DMS153 (cell line): ENCODE measurements around the gene LIPF.
"Not testable (repeated sequence)": the region's sequence is repeated elsewhere in the genome, so short reads cannot be mapped to it uniquely, and the experiment has no call there.

Experiments used
- DNase-seq: peaks from one replicate; lab custom pipeline; 2025; lab: John Stamatoyannopoulos, UW

The LIPF gene

DNA sequence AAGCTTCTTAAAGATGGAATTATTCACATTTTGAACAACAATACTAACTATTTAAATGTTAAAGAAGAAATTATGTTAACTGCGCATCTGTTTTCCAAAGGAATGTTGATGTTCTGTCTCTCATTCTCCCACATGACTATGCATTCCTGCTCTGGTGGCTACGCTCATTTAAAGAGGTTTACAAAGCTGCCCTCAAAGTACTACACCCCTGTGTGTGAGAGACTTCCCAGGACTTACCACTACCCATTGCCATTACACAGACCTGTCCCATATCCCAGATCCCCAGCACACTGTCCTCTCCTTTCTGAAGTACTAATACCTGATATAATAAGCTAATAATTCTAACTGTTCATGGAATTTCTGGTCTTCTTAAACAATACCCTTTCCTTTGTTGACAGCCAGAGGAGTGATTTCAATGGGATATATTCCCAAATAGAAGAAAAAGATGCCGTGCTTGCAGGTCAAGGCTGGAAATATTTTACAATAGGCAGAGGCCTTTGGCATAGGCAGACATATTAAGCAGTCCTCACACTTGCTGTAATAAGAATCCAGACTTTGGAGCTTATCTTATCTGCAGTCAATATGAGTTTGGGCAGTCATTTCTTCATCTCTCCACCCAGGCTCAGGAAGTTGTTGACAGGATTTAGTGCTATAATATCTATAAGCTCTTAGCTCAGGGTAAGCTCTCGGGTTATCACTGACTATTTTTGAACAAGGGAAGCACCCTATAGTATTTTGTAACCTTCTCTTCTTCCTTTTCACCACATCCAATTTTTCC, 12.2 kb downstream of the LIPF start:
- no peak for DNase-seq

DNA sequence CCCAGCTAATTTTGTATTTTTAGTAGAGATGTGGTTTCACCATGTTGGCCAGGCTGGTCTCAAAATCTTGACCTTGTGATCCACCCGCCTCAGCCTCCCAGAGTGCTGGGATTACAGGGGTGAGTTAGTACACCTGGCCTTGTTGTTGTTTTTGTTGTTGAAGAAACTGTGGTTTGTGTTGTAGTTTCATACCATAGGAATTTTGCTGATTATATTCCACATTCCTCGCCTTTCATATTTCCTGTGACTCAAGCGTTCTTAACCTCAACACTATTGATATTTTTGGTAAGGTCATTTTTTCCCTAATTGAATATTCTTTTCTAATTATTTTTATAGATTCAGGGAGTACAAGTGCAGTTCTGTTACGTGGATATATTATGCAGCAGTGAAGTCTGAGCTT, 16.7 kb downstream of the LIPF start:
- no peak for DNase-seq

DNA sequence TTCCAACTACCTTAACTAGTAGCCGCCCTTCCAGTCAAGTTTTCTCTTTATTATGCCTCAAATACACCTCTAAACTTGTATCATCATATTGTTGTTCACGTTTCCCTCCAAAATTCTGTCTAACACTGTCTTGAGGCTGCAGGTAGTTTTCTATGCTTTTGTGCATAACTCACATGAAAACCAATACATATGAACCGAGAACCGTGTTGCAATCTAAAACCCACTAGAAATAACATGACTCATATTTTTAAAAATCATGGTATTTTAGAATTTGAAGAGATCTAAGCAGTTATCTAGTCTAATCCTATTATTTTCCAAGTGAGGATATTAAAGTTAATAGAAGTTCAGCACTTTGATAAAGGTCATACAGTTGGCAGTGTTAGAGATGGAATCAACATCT, 18.2 kb downstream of the LIPF start:
- DNase-seq: no peak

DNA sequence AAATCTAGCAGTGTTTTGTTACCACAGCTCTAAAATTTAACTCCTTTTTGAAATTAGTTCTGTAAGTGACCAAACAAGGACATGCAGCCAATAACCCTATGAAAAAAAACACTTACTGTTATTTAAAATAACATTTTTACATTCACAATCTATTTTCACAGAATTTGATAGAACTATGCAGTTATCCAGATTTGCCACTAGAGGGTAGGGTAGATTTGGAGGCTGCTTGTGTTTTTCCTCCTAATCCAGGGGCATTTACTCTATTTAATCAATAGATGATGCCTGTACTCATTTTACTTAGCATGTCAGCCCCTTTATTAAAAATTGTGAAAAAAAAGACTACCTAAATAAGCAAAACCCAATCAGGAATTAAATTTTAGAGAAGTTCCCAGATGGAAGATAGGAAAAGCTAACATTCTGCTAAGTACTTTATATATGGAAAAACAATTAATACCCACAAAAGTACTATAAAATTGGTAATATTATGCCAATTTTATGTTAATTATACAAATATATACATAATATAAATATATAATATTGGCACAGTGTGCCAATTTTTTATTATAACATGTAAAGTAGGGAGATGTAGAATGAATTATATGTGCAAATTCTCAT, 23.7 kb downstream of the LIPF start:
- DNase-seq: peak; percentile 5

DNA sequence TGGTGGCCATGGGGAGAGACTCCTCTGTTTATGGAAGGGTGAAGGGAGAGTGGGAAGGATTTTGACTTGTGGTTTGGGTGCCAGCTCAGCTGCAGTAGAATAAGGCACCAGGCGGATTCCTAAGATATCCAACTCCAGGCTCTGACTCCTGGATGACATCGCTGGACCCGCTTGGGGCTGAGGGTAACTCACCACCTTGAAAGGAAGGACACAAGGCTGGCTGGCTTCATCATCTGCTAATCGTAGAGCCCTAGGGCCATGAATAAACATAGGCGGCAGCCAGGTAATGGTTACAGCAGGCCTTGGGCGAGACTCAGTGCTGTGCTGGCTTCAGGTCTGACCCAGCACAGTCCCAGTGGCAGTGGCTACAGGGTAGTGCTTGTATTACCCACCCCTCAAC, 25.1 kb downstream of the LIPF start:
- no peak for DNase-seq

DNA sequence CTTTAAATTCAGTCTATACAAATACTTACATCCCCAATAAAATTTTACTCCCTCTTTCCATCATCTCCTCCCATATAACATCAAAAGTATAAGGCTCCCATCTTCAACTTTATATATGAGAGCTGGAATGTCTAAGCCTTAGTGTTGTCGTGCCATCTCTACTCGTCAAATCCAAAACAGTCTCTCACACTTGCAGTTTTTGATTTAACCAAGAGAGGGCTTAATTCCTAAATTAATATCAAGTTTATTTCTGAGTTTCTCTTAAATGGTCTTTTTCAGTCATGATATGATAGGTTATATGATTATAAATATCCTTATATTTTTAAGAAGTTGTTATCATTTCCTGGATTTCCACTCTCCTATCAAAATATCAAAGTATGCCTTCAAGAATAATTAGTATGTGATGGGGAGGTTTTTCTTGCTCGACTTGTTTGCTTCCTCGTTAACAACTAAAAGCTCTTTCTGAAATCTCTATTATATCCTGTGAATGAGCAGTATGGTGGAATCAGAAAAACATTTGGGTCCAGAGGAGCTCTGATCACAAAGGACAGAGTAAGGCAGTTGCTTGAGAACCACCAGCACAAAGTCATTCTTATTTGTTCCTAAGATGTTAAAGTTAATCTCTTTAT, 29.3 kb downstream of the LIPF start:
- DNase-seq: no peak

DNA sequence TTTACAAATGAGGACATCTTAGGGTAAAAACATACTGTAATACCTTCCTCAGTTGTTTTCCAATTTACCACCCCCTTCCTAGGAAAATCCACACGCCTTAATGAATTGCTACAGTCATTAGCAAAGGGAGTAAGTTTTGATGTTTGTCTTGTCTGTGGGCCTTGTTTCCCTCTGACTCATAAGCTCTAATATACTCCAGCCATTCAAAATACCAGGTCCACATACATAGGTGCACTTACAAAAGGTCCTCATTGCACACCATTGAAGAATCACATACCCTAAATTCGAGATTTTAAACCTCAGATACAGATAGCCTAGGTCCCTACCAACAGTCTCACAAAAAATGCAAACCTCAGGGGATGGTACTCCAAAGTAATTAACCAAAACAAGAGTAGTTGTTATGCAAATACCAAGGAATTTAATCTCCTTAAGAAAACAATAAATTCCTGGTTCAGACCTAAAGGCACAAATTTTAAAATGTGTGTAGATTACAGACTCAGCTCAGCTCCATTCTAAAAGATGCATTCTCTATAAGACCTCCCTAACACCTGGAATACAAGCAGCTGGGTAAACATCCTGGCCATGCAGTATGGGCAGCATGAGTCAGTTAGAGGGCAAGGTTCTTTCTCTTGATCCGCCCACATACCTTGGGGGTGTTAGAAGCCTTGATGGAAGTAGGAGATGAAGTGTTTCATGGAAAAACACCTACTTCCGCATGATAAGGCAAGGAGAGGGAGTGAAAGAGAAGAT, 38.8 kb downstream of the LIPF start:
- peak; percentile 54 for DNase-seq

DNA sequence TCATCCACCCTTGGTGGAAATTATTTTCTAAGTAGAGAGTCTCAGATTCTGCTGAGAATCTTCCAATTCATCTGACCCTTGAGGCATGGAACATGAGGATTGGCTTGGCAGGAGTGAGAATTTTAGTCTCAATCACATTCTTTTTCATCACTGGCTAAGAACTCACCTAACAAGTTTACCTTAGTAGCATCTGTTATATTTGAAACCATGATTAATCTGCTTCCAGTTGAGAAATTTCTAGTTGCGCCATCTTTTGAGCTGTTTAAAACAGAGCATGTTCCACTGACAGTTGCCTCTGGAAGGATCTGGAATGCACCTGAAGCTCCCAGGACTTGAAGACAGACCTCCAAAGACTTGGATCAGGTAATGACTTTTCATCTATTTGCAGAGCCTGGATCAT, 41.7 kb downstream of the LIPF start, which contains the start of gene LIPK:
Gene LIPK (plus strand): TSS at position 292 of the 400 bp plus-strand sequence. CDS start 18,295 bp downstream, outside the sequence.
- no peak for DNase-seq

DNA sequence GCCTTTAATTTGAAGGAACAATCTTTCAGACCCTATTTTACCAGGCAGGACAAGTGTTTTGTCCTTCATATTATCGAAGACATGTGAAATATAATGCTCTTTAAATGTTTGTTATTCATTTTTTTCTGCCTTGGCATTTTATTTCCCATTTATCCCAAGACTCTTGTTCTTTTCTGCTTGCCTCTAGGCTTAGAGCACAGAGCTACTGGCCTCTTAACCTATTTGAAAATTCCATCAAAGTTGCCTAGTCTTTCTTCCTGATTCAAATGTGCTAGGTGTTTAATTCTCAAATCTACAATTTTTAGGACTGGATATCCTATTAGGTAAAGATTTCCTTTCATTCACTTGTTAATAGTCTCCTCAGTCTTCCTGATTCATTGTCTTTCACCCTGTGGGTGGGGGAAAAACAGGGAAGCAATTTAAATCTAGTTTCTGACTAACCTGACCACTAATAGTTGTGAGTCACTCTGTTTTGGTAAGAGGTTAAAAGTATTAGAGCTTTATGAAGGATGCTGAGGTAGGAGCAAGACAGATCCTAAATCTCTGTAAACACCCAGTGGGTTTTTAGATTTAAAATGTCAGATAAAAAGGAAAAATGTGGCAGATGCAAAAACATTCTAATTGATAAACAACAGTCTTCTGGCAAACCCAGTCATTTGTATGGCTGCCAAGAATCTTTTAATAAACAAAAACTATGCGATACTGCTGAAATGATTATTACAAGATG, 43.4 kb downstream of the LIPF start:
- DNase-seq: no peak

DNA sequence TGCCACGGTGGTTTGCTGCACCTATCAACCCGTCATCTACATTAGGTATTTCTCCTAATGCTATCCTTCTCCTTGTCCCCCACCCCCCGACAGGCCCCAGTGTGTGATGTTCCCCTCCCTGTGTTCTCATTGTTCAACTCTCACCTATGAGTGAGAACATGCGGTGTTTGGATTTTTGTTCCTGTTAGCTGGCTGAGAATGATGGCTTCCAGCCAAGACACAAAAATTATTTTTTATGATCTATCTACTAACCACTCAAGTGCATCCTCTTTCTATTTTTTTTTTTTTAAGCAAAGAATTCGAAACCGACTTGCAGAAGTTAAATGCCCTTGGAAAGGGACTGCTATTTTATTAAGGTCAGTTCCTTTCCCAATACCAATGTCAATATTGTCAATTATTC, 45.1 kb downstream of the LIPF start:
- not testable (repeated sequence) for DNase-seq

DNA sequence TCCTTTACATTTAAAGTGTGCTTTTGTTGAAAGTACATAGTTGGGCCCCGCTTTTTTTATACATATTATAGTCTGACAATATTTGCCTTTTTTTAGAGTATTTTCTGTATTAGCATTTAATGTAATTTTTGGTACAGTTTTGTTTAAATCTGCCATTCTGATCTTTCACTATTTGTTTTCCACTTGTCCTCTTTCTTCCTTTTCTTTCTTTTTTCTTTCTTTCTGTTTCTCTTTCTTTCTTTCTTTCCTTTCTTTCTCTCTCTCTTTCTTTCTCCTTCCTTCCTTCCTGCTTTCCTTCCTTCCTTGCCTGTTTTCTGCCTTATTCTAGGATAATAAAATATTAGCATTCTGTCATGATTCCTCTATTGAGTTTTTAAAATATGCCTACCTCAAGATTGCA, 51.3 kb downstream of the LIPF start:
- no peak for DNase-seq

DNA sequence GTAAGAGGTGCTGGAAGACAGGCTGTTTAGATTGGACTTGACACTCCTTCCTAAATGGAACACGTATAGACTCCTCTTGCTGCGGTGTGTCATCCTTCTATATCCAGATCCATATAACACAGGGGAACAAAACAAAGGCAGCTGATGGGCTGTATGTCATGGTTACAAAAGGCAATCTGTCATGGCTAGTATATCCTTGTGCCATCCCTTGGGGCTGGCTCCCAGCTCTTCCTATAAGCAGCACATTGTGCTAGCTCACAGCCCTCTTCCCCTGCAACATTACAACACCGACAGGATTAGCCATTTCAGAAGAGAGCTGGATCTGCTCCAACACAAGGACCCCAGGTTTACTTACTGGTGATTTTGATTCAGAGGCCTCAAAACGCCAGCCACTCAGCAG, 57.1 kb downstream of the LIPF start:
- no peak for DNase-seq

DNA sequence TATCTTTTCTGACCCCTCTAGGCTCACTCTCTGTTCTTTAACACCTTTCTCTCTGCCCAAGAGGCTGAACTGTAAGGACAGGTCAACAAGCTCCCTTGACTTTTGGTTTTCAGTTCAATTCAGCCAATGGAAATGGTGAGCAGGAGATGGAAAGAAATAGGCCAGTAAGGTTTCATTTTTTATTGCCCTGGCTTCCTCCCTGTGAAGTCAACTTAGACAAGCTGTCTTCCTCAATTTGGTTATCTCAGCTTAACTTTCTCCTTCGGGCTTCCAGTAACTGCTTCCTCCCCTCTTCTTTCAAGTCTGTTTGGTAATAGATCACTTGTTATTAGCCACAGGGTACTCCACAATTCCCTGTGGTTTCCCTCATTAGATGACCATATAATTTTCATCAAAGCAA, 61.6 kb downstream of the LIPF start:
- no peak for DNase-seq

DNA sequence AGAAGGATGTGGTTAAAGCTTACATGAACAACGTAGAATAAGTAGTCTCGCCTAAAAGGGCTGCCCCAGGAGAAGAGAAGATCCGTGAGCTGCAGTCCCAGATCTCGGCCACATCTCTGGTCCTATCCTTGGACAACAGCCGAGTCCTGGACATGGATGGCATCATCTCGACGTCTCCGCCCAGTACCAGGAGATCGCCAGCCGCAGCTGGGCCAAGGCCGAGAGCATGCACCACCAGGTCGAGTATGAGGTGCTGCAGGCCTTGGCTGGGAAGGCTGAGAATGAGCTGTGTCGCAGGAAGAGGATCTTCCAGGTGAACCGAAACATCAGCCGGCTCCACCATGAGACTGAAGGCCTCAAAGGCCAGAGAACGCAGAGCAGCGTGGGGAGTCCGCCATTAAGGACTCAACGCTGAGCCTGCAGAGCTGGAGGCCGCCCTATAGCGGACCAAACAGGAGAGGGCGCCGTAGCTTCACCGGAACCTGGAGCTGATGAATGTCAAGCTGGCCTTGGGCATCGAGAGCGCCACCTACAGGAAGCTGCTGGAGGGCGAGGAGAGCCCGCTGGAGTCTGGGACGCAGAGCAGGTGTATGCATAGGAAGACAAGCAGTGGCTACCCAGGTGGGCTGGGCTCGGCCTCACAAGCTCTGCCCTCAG, 64.0 kb downstream of the LIPF start:
- no peak for DNase-seq
